B cell (primary cell): Measurements from ENCODE around the gene INHBE.

Experiments used
- CTCF ChIP-seq: fragments of 200-600 bp; IDR thresholded peaks from one replicate; pipeline ENCODE4 v1.8.0; 2022; ENCODE audit warnings: antibody characterized with exemption, mild to moderate bottlenecking
- EZH2 ChIP-seq: IDR thresholded peaks from 2 replicates; pipeline ENCODE4 v1.6.1; 2012; ENCODE audit warnings: borderline replicate concordance, low read depth, mild to moderate bottlenecking, moderate library complexity, low read length; ENCODE audit not compliant: insufficient read depth, poor library complexity, severe bottlenecking

- TF ChIP-seq CTCF = no peak
- TF ChIP-seq EZH2 = no peak
Measured at GRCh38 chr12:57450057-57450456, 5.0 kb upstream of the INHBE start.
